ENCODE measurements around the gene ARFGAP1.
"Not testable (repeated sequence)": the region's sequence is repeated elsewhere in the genome, so short reads cannot be mapped to it uniquely, and the experiment has no call there.

ARFGAP1 gene

GRCh38 chr20:63293456-63293855 lies 20.8 kb downstream of the ARFGAP1 start:
- DNase-seq, result no peak

- no peak for DNase-seq
These were observed 21.4 kb downstream of the ARFGAP1 start for GRCh38 chr20:63293871-63294535.

GRCh38 chr20:63294536-63294900 lies 21.9 kb downstream of the ARFGAP1 start:
- DNase-seq, result no peak

- DNase-seq, result no peak
These were observed 22.4 kb downstream of the ARFGAP1 start for GRCh38 chr20:63295018-63295417.

GRCh38 chr20:63295422-63295821 lies 22.8 kb downstream of the ARFGAP1 start:
- DNase-seq, result no peak

- DNase-seq, result no peak
These were observed 23.2 kb downstream of the ARFGAP1 start for GRCh38 chr20:63295846-63296245.

GRCh38 chr20:63296531-63297299 lies 24.1 kb downstream of the ARFGAP1 start:
- DNase-seq, result no peak

GRCh38 chr20:63297371-63297781 lies 24.8 kb downstream of the ARFGAP1 start:
- no peak for DNase-seq

GRCh38 chr20:63297796-63298572 lies 25.4 kb downstream of the ARFGAP1 start:
- no peak for DNase-seq

GRCh38 chr20:63298731-63299312 lies 26.2 kb downstream of the ARFGAP1 start:
- no peak for DNase-seq

GRCh38 chr20:63301671-63302070 lies 29.1 kb downstream of the ARFGAP1 start:
- DNase-seq, result no peak

GRCh38 chr20:63303095-63303666 lies 30.6 kb downstream of the ARFGAP1 start:
- DNase-seq, result no peak

GRCh38 chr20:63305393-63305792 lies 32.8 kb downstream of the ARFGAP1 start:
- DNase-seq, result no peak

GRCh38 chr20:63305933-63306672 lies 33.5 kb downstream of the ARFGAP1 start:
- DNase-seq, result not testable (repeated sequence)

GRCh38 chr20:63306673-63307537 lies 34.3 kb downstream of the ARFGAP1 start:
- DNase-seq, result no peak

GRCh38 chr20:63307538-63308217 lies 35.1 kb downstream of the ARFGAP1 start:
- no peak for DNase-seq

GRCh38 chr20:63308218-63308911 lies 35.8 kb downstream of the ARFGAP1 start:
- no peak for DNase-seq

- DNase-seq, result no peak
These were observed 36.9 kb downstream of the ARFGAP1 start for GRCh38 chr20:63309261-63310071.

Measured in NCI-H1105 (cell line).